ENCODE data around the gene RIPK4.
"Not testable (repeated sequence)": the region's sequence is repeated elsewhere in the genome, so short reads cannot be mapped to it uniquely, and the experiment has no call there.

The RIPK4 gene

DNA sequence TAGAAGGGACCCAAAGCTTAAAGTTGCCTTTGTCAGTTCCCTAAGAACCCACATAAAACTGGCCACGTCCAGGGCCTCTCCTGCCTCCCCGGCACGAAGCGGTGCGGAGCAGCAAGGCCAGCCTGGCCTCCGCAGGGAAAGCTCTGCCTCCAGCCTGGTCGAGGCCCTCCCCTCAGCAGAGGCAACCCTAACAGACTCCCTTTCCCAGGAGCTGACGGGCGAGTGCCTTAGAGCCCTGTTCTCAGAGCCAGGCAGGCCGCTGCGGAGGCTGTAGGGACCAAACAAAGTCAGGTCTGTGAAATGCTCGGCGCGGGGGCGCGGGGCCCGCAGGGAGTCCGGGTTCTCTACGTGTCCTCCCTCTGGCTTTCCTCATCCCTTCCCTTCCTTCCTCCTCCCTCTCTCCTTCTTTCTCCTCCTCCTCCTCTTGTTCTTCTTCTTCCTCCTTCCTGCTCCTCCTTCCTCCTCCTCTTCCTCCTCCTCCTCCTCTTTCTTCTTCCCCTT lies 40.7 kb downstream of the RIPK4 start:
- no peak overlapping the region for H3K4me3 ChIP-seq (ENCODE audit: low read depth, low read length)
- POLR2A ChIA-PET: no interaction called here
- CTCF ChIA-PET: interaction anchor here (1.1 to 1.2 kb wide), 2 partner anchors 8 to 11 kb away, joined by 3 to 4 read pairs; no protein-coding TSS in a partner anchor
- no peak for DNase-seq (ENCODE audit: low read depth, low spot score)
- TF ChIP-seq, protein P1, sequence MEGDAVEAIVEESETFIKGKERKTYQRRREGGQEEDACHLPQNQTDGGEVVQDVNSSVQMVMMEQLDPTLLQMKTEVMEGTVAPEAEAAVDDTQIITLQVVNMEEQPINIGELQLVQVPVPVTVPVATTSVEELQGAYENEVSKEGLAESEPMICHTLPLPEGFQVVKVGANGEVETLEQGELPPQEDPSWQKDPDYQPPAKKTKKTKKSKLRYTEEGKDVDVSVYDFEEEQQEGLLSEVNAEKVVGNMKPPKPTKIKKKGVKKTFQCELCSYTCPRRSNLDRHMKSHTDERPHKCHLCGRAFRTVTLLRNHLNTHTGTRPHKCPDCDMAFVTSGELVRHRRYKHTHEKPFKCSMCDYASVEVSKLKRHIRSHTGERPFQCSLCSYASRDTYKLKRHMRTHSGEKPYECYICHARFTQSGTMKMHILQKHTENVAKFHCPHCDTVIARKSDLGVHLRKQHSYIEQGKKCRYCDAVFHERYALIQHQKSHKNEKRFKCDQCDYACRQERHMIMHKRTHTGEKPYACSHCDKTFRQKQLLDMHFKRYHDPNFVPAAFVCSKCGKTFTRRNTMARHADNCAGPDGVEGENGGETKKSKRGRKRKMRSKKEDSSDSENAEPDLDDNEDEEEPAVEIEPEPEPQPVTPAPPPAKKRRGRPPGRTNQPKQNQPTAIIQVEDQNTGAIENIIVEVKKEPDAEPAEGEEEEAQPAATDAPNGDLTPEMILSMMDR (IDR thresholded peaks at IDR 0.05; ENCODE audit: insufficient read depth, low read length, missing control alignments): no peak

DNA sequence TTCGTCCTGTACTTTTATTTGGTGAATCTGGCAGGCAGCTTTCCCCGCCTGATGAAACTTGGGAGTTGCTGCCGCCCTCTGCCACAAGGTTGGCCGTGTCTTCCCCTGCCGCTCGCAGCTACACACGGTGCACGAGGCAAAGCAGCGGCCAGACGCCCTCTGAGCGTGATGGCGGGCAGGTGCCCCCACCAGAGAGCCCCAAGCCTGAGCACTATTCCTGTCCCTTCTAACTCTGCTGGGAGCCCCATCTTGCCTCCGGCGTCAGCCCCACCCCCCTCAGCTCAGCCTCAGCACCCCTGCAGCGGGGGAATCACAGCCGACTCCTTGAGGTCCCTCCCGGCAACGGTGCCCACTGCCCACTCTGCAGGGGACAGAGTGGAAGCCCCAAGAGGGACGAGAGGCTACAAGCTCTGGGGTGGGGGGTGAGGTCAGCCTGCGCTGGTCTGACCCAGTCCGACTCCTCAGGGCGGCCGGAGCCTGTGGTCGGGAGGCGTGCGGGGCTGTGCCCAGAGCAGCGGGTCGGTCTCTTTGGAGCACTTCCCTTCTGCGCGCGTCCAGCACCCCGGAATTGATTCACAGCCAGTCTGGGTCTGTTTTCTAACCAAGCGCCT lies 41.3 kb downstream of the RIPK4 start:
- TF ChIP-seq, protein P1 (IDR thresholded peaks at IDR 0.05; ENCODE audit: insufficient read depth, low read length, missing control alignments): no peak
- POLR2A ChIA-PET: no interaction called here
- CTCF ChIA-PET: interaction anchor here (1.1 kb wide), 1 partner anchor 10 kb away, joined by 4 read pairs; no protein-coding TSS in a partner anchor
- no peak overlapping the region for H3K4me3 ChIP-seq (ENCODE audit: low read depth, low read length)
- DNase-seq (ENCODE audit: low read depth, low spot score): no peak

DNA sequence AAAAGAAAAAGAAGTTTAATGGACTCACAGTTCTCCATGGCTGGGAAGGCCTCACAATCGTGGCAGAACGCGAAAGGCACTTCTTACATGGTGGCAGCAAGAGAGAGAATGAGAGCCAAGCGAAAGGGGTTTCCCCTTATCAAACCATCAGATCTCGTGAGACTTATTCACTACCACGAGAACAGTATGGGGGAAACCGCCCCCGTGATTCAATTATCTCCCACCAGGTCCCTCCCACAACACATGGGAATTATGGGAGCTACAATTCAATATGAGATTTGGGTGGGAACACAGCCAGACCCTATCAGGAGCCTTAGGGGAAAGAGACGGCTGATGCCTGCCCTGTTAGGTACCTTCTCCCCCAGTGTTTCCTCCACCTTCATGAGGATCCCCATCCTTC lies 43.0 kb downstream of the RIPK4 start:
- H3K4me3 ChIP-seq (ENCODE audit: low read depth, low read length); POLR2A ChIA-PET; CTCF ChIA-PET; DNase-seq (ENCODE audit: low read depth, low spot score): not testable (repeated sequence)

DNA sequence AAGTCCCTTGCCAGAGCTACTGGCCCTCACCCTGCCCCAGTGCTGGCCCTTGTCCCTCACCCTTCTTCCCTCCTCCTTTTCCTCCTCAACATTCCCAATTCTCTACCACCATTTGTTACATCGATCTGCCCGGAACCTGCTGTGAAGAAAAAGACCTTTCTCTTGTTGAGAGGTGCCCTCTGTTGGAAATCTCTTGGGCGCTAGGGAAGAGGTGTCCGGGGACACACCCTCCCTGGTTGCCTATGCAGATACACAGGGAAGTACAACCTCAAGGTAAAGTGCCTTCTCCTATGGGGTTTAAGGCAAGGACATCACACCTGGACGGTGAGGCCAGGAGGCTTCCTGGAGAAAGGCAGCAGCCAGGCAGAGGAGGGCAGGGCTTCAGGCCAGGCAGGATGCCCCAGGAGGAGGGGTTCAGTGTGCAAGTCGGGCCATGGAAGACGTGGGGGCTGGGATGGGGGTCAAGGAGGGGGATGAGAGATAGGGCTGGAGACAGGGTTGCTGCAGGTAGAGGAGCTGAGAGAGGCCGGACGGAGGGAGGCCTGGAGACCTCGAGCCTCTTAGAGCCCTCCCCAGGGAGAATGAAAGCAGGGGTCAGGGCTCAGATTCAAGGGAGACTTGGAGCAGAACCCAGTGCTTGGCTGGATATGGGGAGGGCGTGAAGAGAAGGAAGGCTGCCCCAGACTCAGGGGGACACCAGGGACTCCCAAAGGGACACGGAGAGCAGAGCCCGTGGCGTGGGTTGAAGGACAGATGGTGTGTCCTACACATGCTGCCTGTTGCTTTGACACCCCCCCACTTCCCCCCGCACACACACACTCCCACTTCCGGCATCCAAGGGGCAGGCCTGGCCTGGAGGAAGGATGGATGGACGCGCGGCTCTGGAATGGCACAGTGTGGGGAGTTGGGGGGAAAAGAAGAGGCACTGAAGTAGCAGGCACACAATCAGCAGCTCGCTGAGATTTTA lies 44.5 kb downstream of the RIPK4 start:
- DNase-seq (ENCODE audit: low read depth, low spot score): no peak
- POLR2A ChIA-PET: no interaction called here
- CTCF ChIA-PET: no interaction called here
- H3K4me3 ChIP-seq (ENCODE audit: low read depth, low read length): no peak overlapping the region
- TF ChIP-seq, protein P1 (IDR thresholded peaks at IDR 0.05; ENCODE audit: insufficient read depth, low read length, missing control alignments): no peak

DNA sequence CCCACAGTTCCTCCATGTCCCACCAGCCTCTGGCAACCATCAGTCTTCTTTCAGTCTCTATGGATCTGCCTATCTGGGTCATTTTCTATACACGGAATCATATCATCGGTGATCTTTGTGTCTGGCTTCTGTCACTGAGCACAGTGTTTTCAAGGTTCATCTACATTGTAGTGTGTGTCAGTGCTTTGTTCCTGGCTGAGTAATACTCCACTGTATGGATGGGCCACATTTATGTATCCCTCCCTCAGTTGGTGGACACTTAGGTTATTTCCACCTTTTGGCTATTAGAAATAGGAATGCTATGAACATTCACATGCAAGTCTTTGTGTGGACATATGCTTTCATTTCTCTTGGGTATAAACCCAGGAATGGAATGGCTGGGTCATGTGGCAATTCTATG lies 46.6 kb downstream of the RIPK4 start:
- DNase-seq (ENCODE audit: low read depth, low spot score): no peak
- no peak overlapping the region for H3K4me3 ChIP-seq (ENCODE audit: low read depth, low read length)
- CTCF ChIA-PET: interaction anchor here (1.1 kb wide), 1 partner anchor 108 kb away, joined by 7 read pairs; no protein-coding TSS in a partner anchor
- POLR2A ChIA-PET: no interaction called here
- TF ChIP-seq, protein P1 (IDR thresholded peaks at IDR 0.05; ENCODE audit: insufficient read depth, low read length, missing control alignments): no peak

DNA sequence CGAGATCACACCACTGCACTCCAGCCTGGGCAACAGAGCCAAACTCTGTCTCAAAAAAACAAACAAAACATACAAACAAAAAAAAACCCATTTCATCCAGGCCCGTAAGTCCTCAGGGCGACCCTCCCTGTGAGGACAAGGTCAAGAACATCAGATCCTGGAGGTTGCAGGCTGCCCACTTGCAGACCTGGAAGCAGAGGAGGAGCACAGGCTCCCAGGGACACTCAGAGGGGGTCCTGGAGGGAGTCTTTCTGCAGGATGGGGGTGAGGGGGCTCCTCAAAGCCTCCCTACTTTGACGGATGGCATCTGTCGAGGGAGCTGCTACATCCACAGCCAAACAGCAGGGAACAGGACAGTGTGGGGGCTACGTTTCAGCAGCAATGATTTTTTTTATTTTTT lies 47.2 kb downstream of the RIPK4 start:
- ChIA-PET POLR2A (no interaction called here), CTCF (no interaction called here)
- H3K4me3 ChIP-seq (ENCODE audit: low read depth, low read length): no peak overlapping the region
- no peak for DNase-seq (ENCODE audit: low read depth, low spot score)
- TF ChIP-seq, protein P1 (IDR thresholded peaks at IDR 0.05; ENCODE audit: insufficient read depth, low read length, missing control alignments): no peak

All from AG04449 (cell line).